Measurements from ENCODE around the gene RBMS1.

Gene RBMS1

DNA sequence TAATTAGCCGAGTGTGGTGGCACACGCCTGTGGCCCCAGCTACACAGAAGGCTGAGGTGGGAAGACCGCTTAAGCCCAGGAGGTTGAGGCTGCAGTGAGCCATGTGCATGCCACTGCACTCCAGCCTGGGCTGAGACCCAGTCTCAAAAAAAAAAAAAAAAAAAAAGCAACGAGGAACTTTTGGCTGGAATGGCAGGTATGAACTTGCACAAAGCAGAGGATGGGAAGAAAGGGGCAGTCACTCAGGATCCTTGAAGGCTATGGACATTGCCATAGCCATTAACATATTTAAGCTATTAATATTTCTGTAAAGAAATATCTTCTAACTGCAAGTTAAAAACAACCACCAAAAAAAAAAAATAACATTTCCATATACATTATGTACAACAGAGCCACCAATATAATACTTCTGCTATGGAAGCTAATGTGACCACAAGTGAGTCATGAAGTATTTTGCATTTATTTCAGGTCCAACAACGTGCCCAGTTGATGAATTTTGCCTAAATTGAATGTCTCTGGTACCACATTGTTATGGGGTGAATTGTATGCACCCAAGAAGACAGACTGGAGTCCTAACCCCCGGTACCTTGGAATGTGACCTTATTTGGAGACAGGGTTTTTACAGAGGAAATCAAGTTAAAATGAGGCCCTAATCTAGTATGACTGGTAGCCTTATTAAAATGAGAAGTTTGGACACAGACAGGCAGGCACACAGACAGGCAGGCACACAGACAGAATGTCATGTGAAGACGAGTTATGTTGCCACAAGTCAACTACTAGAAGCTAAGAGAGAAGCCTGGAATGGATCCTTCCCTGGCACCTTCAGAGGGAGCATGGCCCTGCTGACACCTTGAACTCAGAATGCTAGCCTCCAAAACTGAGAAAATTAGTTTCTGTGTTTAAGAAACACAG is 102.8 kb downstream of the RBMS1 start:
- Histone ChIP-seq H3K4me3 (IDR thresholded peaks at IDR 0.05; ENCODE audit: insufficient read depth, low read depth, low read length) (no peak overlapping the region), H3K36me3 (ENCODE audit: insufficient read depth) (no peaks in the 10 kb centered on the region), H3K79me2 (ENCODE audit: insufficient read depth, low read depth) (no peaks in the 10 kb centered on the region; the same call in 1 of the 2 replicates), H4K20me1 (ENCODE audit: insufficient read depth) (no peaks in the 10 kb centered on the region), H3K4me2 (no peak overlapping the region), H3K27me3 (ENCODE audit: insufficient read depth, low read depth) (no peaks in the 10 kb centered on the region), H3K4me1 (ENCODE audit: low read depth, poor library complexity, severe bottlenecking) (peaks cover 33% of the 10 kb centered on the region), H2AFZ (ENCODE audit: low read depth) (no peak overlapping the region), H3K9ac (no peak overlapping the region), H3K27ac (no peak overlapping the region)
- TF ChIP-seq, protein P1, sequence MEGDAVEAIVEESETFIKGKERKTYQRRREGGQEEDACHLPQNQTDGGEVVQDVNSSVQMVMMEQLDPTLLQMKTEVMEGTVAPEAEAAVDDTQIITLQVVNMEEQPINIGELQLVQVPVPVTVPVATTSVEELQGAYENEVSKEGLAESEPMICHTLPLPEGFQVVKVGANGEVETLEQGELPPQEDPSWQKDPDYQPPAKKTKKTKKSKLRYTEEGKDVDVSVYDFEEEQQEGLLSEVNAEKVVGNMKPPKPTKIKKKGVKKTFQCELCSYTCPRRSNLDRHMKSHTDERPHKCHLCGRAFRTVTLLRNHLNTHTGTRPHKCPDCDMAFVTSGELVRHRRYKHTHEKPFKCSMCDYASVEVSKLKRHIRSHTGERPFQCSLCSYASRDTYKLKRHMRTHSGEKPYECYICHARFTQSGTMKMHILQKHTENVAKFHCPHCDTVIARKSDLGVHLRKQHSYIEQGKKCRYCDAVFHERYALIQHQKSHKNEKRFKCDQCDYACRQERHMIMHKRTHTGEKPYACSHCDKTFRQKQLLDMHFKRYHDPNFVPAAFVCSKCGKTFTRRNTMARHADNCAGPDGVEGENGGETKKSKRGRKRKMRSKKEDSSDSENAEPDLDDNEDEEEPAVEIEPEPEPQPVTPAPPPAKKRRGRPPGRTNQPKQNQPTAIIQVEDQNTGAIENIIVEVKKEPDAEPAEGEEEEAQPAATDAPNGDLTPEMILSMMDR (conservative IDR thresholded peaks at IDR 0.05; ENCODE audit: low read depth, low read length) = no peak

DNA sequence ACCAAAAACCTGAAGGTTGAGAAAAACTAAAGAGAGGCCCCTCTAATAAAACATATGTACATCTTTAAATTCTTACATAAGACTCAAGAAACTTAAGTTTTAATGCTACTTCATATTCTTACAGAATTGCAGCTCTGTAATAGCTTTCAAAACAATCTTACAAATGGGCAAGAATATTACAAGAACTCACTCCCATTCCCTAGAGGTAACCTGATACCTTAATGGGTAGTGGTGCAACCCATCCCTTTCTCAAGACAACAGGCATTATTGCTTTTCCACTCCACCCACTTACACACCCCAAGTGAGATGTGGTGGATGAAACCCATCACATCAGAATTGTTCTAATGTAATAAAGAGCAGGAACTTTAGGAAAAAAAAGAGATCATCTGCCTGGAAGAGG is 103.7 kb downstream of the RBMS1 start:
- Histone ChIP-seq H3K36me3 (ENCODE audit: insufficient read depth) (no peaks in the 10 kb centered on the region), H3K4me1 (ENCODE audit: low read depth, poor library complexity, severe bottlenecking) (peaks cover 31% of the 10 kb centered on the region), H3K27me3 (ENCODE audit: insufficient read depth, low read depth) (no peaks in the 10 kb centered on the region), H3K4me2 (no peak overlapping the region), H3K9ac (no peak overlapping the region), H3K27ac (no peak overlapping the region), H3K79me2 (ENCODE audit: insufficient read depth, low read depth) (no peaks in the 10 kb centered on the region; the same call in 1 of the 2 replicates), H2AFZ (ENCODE audit: low read depth) (no peak overlapping the region), H4K20me1 (ENCODE audit: insufficient read depth) (no peaks in the 10 kb centered on the region), H3K4me3 (IDR thresholded peaks at IDR 0.05; ENCODE audit: insufficient read depth, low read depth, low read length) (no peak overlapping the region)
- TF ChIP-seq, protein P1 (conservative IDR thresholded peaks at IDR 0.05; ENCODE audit: low read depth, low read length) = no peak

DNA sequence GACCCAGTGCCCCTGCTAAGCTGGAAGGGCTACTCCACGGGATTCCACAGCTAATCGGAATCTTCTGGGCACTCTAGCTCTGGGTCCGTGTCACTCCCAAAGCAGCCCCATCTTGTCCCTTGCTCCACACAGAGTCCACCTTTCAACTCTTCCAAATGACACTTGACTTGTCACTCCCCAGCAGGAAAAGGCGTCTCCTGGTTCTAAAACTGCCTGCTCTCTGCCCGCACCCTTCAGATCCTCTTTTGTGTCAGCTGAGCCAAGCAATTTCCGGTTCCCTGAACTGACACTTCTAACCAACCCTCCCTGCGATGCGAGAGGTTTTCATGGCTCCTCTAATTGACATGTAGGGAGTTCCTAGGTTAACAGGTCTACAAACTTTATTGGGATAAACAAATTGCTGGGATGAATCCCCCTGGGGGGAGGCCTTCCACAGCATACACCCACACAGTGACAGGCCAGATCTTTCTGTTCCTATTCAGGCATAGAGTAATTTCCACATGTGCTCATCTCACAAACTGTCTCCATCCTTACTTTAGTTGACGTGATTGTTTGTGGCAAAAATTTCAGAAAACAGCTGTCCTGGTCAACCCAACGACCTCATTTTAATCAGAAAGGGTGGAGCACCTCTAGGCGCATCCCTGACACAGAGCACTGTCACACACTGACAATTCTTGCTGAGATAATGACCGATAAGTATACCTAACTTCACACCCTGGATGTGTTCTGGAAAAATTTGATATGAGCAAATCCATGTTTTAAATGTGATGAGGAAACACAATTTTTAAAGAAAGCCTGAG is 104.9 kb downstream of the RBMS1 start:
- Histone ChIP-seq H3K4me3 (IDR thresholded peaks at IDR 0.05; ENCODE audit: insufficient read depth, low read depth, low read length) (no peak overlapping the region), H3K27me3 (ENCODE audit: insufficient read depth, low read depth) (no peaks in the 10 kb centered on the region), H3K79me2 (ENCODE audit: insufficient read depth, low read depth) (no peaks in the 10 kb centered on the region), H3K4me2 (no peak overlapping the region), H3K36me3 (ENCODE audit: insufficient read depth) (no peaks in the 10 kb centered on the region), H3K9ac (no peak overlapping the region), H3K27ac (no peak overlapping the region), H4K20me1 (ENCODE audit: insufficient read depth) (no peaks in the 10 kb centered on the region), H2AFZ (ENCODE audit: low read depth) (no peak overlapping the region), H3K4me1 (ENCODE audit: low read depth, poor library complexity, severe bottlenecking) (peaks cover 19% of the 10 kb centered on the region)
- TF ChIP-seq, protein P1 (conservative IDR thresholded peaks at IDR 0.05; ENCODE audit: low read depth, low read length) = no peak

DNA sequence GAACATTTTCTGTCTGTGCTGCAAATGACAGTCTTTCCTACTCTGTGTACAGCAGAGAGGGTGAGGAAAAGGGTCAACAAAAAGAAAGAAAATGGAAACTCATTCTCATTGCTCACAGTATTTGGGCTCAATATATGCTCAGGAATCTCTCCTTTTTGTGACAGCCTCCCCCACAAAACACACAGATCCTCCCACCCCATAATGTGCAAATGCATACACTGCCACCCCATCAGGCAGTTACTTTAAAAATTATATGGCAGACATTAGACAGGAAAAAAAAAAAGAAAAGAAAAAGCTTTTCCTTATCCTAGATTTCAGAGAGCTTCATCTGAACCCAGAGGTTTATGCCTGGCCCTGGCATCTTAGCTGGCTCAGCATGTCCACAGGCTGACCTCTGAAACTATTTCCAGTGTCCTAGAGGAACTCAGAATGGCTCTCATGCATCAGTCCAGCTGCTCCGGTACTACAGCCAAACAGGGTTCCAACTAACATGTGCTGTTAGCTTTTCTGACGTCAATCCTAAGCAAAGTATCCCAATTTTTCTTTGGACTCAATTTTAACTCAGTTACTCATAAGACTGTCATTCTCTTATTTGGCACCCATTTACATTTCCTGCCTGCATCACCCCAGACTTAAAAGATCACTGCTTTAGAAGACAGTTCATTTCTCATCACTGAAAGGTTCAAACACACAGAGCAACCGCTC is 105.9 kb downstream of the RBMS1 start:
- TF ChIP-seq, protein P1 (conservative IDR thresholded peaks at IDR 0.05; ENCODE audit: low read depth, low read length) = no peak
- H3K79me2 ChIP-seq (ENCODE audit: insufficient read depth, low read depth) = no peaks in the 10 kb centered on the region
- H4K20me1 ChIP-seq (ENCODE audit: insufficient read depth) = no peaks in the 10 kb centered on the region
- no peak overlapping the region for H3K4me3 ChIP-seq (IDR thresholded peaks at IDR 0.05; ENCODE audit: insufficient read depth, low read depth, low read length)
- no peak overlapping the region for H3K27ac ChIP-seq
- no peak overlapping the region for H3K4me2 ChIP-seq
- H3K36me3 ChIP-seq (ENCODE audit: insufficient read depth) = no peaks in the 10 kb centered on the region
- no peaks in the 10 kb centered on the region for H3K27me3 ChIP-seq (ENCODE audit: insufficient read depth, low read depth)
- H3K4me1 ChIP-seq (ENCODE audit: low read depth, poor library complexity, severe bottlenecking) = peaks cover 15% of the 10 kb centered on the region
- H2AFZ ChIP-seq (ENCODE audit: low read depth) = no peak overlapping the region
- no peak overlapping the region for H3K9ac ChIP-seq
